22Rv1 (cell line): ENCODE results near the gene ARL5C.

Source experiments
- H3K27ac ChIP-seq: fragments of 450-650 bp; 2 replicates; pipeline ENCODE4 v1.5.1; 2017
- ZFX ChIP-seq: fragments of 450-650 bp; IDR thresholded peaks from 2 replicates; pipeline ENCODE4 v1.6.1; 2017; ENCODE audit warnings: antibody characterized with exemption, borderline replicate concordance
- TF ChIP-seq, protein P1 (sequence below): fragments of 450-650 bp; IDR thresholded peaks from 2 replicates; pipeline ENCODE4 v1.5.1; 2017; ENCODE audit warnings: mild to moderate bottlenecking

ARL5C gene

DNA sequence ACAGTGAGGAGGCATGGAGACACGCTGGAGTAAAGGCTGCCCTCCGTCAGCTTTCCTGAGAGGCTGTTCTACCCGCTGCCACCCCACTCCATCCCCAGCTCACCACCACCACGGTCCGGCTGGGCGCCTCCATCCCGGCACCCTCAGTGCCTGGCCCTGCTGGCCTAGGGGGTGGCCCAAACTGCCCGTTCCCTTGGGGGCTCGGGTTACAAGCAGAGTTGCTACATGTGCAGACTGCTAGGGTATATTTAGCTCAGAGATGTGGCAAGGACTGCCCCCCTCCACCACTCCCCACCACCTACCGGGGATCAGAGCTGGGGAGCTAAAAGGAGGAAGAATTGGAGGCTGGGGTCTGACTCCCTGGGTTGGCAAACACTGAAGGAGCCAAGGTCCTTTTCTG, 27.4 kb upstream of the ARL5C start:
- TF ChIP-seq, protein P1, sequence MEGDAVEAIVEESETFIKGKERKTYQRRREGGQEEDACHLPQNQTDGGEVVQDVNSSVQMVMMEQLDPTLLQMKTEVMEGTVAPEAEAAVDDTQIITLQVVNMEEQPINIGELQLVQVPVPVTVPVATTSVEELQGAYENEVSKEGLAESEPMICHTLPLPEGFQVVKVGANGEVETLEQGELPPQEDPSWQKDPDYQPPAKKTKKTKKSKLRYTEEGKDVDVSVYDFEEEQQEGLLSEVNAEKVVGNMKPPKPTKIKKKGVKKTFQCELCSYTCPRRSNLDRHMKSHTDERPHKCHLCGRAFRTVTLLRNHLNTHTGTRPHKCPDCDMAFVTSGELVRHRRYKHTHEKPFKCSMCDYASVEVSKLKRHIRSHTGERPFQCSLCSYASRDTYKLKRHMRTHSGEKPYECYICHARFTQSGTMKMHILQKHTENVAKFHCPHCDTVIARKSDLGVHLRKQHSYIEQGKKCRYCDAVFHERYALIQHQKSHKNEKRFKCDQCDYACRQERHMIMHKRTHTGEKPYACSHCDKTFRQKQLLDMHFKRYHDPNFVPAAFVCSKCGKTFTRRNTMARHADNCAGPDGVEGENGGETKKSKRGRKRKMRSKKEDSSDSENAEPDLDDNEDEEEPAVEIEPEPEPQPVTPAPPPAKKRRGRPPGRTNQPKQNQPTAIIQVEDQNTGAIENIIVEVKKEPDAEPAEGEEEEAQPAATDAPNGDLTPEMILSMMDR, result no peak
- no peak for TF ChIP-seq ZFX
- H3K27ac ChIP-seq, result no peak overlapping the region

DNA sequence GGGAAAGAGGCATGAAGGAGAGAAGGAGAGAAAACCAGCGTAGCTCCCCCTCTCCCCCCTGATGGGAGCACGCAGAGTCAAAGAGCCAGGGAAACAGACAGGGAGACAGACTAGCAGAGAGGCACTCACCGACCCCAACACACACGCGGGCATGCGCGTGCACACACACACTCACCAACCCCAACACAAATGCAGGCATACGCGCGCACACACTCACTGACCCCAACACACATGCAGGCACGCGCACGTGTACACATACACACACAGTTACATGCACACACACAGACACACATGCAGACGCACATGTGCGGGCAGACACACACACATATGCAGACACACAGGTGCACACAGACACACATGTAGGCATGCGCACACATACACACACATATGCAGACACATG, 26.9 kb upstream of the ARL5C start:
- H3K27ac ChIP-seq, result no peak overlapping the region
- TF ChIP-seq ZFX, result no peak
- TF ChIP-seq, protein P1, result no peak

DNA sequence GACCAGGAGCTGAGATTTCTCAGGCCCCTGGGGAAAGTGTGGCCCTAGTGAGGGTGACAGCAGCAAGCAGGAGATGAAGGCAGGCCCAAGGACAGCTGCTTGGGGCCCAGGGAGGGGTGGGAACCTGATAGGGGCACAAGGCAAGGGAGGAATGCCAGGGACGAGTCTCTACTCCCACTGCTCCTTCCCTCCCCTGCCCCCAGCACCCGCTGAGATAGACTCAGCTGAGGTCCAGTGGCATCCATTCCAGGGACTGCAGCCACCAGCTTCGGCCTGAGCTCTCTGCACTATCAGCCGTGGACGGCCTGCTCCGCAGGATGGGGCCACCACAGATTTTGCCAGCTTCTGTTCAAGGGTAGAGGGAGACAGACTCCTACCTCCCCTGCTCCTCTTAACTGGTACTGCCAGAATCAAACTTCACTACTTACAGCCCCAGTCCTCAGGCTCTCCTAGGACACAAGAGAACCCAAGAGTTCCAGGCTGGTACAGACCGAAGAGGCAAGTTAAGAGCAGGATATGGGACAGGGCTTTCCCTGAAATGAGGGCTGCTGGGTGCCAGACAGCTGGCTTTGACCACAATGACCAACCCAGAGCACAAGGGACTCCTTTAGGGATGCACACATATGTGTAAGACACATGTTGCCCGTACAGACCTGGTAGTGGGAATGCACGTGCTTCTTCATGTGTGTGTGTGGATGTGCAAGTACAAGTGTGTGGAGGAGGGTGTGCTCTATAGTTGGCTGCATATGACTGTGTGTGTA, 26.0 kb upstream of the ARL5C start:
- TF ChIP-seq, protein P1, result no peak
- TF ChIP-seq ZFX, result no peak
- no peak overlapping the region for H3K27ac ChIP-seq

DNA sequence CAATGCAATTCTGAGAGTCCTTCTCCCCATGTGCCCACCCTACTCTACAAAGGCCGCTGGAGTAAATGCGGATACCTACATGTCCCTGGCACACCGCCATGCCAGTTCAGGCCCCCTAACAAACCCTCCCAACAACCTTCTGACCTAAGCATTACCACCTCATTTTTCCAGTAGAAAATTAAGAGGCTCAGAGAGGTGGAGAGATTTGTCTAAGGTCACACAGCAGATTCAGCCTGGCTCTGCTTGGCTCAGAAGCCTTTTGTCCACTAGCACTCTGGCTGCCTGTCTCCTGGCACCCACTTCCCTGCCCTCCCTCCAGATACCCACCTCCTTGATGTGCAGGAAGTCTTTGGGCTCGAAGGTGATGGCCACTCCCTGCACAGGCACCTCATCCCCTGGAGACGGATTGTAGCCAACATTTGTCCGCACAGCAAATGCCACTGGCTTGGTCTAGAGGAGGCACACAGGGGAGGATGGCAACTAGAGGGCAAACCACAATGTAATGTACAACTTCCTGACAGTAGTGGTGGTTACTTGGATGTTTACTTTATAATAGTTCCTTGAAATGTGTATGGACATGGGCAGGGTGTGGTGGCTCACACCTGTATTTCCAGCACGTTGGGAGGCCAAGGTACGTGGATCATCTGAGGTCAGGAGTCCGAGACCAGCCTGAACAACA, 21.3 kb upstream of the ARL5C start:
- TF ChIP-seq, protein P1, result no peak
- no peak for TF ChIP-seq ZFX
- no peak overlapping the region for H3K27ac ChIP-seq

DNA sequence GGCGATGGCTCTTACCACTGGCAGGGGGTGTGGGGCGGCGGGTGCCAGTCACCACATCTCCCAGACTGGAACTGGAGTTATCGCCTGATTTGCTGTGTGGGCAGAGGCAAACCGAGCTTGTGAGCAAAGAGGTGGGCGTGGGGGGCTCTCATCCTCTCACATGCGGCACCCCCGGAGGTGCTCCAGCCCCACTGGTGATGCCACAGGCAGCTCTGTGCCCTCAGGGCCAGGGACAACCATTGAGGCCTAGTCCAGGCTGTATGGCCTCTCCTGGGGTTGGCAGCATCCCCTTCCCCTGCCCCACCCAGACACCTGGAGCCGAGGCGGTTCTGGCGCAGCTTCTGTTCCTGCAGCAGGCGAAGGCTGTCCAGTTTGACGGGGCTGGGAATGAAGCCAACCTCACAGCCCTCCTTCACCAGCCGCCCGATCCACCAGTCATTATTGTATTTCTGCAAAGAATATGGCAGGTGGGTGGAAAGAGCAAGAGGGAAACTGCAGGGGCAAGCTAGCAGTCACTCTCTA, 20.6 kb upstream of the ARL5C start:
- no peak for TF ChIP-seq ZFX
- TF ChIP-seq, protein P1, result no peak
- H3K27ac ChIP-seq, result no peak overlapping the region

DNA sequence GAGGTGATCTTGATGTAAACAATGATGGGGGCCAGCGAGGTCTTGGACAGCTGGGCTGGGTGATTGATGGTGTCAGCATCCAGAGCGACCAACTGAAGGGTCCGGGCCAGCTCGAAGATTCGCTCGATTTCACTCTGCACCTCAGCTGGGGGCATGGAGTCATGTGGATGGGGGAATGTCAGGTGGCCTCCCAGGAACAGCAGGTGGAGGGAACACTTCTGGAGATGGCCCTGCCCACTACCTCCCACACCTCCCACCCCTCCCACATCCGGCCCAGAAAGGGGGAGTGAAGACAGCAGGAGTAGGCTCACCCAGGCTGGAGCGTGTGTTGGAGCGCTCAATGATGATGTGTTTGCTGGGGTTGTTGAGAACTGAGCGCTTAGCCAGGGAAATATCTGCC, 17.8 kb upstream of the ARL5C start:
- no peak overlapping the region for H3K27ac ChIP-seq
- TF ChIP-seq, protein P1, result no peak
- no peak for TF ChIP-seq ZFX

DNA sequence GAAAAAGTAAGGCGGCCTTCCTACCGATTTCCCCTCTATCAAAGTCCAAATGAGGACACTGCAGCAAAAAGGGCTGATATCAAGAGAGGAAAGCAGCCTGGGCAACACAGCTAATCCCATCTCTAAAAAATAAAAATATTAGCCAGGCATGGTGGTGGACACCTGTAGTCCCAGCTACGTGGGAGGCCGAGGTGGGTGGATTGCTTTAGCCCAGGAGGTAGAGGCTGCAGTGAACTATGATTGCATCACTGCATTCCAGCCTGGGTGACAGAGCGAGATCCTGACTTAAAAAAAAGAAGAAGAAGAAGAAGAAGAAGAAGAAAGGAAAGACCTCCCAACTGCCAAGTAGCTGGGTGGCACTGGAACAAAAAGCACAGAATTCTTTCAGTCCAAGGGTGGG, 17.1 kb upstream of the ARL5C start:
- TF ChIP-seq, protein P1, result no peak
- TF ChIP-seq ZFX, result no peak
- H3K27ac ChIP-seq, result no peak overlapping the region
